Measurements from ENCODE around the gene RECQL5.

RECQL5 gene

GRCh38 chr17:75666959-75667790 lies at the start of gene RECQL5, which contains the start of gene SAP30BP:
Gene RECQL5, minus strand, starts transcription at chr17:75667154. Its CDS starts 597 bp downstream, at chr17:75666557.
Gene SAP30BP, plus strand, starts transcription at chr17:75667338. Its CDS starts 35 bp downstream, at chr17:75667373.
- peak; percentile 94 for DNase-seq

- DNase-seq: no peak
These were observed 45.5 kb upstream of the RECQL5 start for GRCh38 chr17:75712446-75712845.

- no peak for DNase-seq
These were observed 40.2 kb upstream of the RECQL5 start for GRCh38 chr17:75707079-75707571.

- DNase-seq: no peak
These were observed 39.2 kb upstream of the RECQL5 start for GRCh38 chr17:75706042-75706728.

- no peak for DNase-seq
These were observed 38.3 kb upstream of the RECQL5 start for GRCh38 chr17:75704963-75705875.

GRCh38 chr17:75703591-75703990 lies 36.6 kb upstream of the RECQL5 start:
- no peak for DNase-seq

GRCh38 chr17:75703191-75703590 lies 36.2 kb upstream of the RECQL5 start:
- DNase-seq: no peak

- no peak for DNase-seq
These were observed 34.3 kb upstream of the RECQL5 start for GRCh38 chr17:75701288-75701687.

- no peak for DNase-seq
These were observed 31.7 kb upstream of the RECQL5 start for GRCh38 chr17:75698659-75699058.

GRCh38 chr17:75697651-75698291 lies 30.8 kb upstream of the RECQL5 start:
- no peak for DNase-seq

GRCh38 chr17:75695830-75696271 lies 28.9 kb upstream of the RECQL5 start:
- DNase-seq: no peak

GRCh38 chr17:75695141-75695829 lies 28.3 kb upstream of the RECQL5 start:
- DNase-seq: no peak

- DNase-seq: no peak
These were observed 27.6 kb upstream of the RECQL5 start for GRCh38 chr17:75694536-75694935.

GRCh38 chr17:75693500-75694481 lies 26.8 kb upstream of the RECQL5 start:
- peak; percentile 30 for DNase-seq

GRCh38 chr17:75692976-75693375 lies 26.0 kb upstream of the RECQL5 start:
- no peak for DNase-seq

- DNase-seq: no peak
These were observed 25.1 kb upstream of the RECQL5 start for GRCh38 chr17:75691801-75692626.

GRCh38 chr17:75691371-75691791 lies 24.4 kb upstream of the RECQL5 start:
- no peak for DNase-seq

- DNase-seq: no peak
These were observed 22.5 kb upstream of the RECQL5 start for GRCh38 chr17:75689441-75689873.

- no peak for DNase-seq
These were observed 21.4 kb upstream of the RECQL5 start for GRCh38 chr17:75688209-75688825.
